Measurements from ENCODE around the gene C9orf153.
"Not testable (repeated sequence)": the region's sequence is repeated elsewhere in the genome, so short reads cannot be mapped to it uniquely, and the experiment has no call there.

The C9orf153 gene

GRCh38 chr9:86259557-86259956 is at the start of gene C9orf153:
C9orf153 (minus strand) TSS chr9:86259657; CDS start chr9:86229603, 30,054 bp downstream.
- no peak for ATAC-seq

- ATAC-seq = no peak
These were observed 49.2 kb upstream of the C9orf153 start for GRCh38 chr9:86308687-86309086.

- ATAC-seq = no peak
These were observed 44.8 kb upstream of the C9orf153 start for GRCh38 chr9:86304236-86304730.

DNA sequence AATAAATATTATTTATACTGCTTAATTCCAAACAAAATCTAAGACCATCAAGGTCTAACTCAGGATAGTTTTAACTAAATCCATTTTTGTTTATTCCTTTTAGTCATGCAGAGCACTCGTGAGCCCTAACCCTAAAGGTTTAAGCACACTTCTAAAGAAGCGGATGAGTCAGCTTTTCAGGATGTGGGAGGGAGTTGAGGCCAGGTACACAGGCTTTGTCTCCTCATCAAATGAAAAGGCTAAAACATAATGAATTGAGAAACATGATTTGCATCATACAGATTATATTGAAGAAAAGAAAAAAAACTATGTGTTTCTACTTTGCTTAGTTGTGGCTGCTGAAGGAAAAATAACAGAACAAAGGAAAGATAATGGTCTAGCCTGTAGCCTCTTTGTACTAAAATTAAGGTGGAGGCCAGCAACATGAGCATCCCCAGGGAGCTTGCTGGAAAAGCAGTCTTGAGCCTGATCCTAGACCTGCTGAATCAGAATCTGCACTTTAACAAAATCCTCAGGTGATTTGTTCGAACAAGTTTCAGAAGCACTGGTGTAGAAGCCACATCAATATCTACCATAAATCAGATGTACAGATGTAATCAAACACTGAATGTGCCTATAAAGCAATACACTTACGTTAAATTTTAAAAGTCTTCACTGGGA is 44.0 kb upstream of the C9orf153 start:
- ATAC-seq = peak; percentile 99

DNA sequence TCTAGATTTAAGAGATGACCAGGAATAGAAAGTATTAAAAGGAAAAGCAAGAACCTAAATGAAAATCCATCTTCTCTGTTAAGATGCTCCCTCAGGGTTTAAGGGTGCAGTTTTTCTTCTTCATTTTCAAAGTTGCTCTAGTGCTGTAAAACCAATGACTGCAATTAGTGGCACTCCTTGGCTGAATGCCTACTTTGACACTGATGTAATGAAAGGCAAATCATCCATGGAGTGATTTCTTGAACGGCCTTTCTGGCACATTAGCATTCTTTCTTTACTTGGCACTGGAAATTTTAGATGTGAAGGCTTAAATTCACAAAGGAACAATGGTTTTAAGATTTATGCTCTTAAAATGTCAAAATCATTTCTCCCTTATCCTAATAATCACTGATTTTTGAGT is 42.2 kb upstream of the C9orf153 start:
- no peak for ATAC-seq

GRCh38 chr9:86300701-86301100 is 41.2 kb upstream of the C9orf153 start:
- no peak for ATAC-seq

- no peak for ATAC-seq
These were observed 39.4 kb upstream of the C9orf153 start for GRCh38 chr9:86298873-86299272.

DNA sequence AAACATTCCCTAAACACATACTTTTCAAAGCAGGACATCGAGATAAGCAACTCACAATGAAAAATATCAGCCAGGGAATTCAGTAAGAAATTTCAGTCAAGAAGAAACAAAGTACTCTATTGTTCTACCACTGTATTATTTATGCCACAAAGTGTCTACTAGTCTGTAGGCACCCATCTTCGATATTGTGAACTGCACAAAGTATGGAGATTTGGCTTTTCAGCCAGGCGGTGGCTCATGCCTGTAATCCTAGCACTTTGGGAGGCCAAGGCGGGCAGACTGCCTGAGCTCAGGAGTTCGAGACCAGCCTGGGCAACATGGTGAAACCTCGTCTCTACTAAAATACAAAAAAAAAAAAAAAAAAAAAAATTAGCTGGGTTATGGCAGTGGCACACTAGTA is 30.9 kb upstream of the C9orf153 start:
- ATAC-seq = not testable (repeated sequence)

DNA sequence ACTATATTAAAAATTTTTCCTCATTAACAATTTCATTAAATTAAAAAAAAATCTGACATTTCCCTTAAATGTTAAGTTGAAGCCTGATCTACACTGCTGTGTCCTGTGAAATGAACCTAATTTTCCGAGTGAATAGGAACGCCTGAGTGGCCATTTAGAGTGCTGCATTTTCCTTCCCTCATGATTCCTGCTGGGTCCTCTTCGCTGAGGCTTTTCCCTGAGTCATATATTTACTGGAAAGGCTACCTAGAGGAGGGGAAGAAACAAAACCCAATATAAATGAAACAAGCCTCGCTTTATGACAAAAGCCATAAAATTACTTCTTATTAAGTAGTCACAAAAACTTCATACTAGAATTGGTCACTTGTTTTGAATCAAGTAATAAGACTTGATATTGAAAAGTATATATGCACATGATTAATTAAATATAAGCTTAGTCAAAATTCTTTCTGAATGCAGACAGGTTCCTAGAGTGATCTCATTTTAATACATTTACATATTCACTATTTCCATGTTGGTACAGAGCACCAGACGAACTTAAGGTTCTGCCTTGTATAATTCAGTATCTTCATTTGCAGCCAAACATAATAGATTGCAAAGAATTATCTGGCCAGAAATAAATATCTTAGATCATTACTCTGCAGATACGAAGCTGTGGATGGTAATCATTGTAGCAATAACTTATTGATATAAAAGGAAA is 29.2 kb upstream of the C9orf153 start:
- no peak for ATAC-seq

- no peak for ATAC-seq
These were observed 27.6 kb upstream of the C9orf153 start for GRCh38 chr9:86287013-86287412.

DNA sequence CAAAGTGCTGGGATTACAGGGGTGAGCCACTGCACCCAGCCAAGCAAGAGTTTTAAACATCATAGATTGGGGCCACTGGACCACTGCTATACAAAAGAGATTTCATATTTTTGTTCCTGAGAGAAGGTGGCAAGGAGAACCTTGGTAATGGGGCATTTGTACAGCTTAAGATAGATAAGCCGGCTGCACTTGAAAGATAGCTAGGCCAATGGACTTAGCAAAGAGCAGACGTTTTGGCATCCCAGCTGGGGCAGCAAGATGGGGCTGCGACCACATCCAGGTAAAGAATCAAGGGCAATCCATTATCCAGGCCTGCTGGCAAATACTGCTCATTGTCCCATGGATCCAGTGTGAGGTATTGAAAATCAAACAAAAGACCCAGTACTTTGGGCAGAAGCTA is 26.8 kb upstream of the C9orf153 start:
- ATAC-seq = no peak

DNA sequence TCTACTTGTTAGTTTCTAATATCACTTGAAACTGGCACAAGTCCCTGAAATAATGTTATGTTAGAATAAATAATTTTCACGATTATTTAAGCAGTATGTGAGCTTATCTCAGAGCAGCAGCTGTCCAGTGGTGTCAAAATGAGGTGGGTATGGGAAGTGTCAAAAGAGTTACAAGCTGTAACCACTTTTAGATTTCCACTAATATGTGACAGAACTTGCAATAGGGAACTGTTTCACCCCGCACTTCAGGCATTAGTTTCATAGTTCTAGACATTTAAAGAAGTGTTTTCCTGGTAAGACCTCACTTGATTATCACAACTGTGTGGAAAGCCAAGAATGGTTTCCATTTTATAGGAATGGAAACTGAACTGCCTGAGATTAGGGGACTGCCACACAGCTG is 25.8 kb upstream of the C9orf153 start:
- ATAC-seq = no peak

GRCh38 chr9:86282979-86283535 is 23.6 kb upstream of the C9orf153 start:
- ATAC-seq = peak; percentile 70 to 72

DNA sequence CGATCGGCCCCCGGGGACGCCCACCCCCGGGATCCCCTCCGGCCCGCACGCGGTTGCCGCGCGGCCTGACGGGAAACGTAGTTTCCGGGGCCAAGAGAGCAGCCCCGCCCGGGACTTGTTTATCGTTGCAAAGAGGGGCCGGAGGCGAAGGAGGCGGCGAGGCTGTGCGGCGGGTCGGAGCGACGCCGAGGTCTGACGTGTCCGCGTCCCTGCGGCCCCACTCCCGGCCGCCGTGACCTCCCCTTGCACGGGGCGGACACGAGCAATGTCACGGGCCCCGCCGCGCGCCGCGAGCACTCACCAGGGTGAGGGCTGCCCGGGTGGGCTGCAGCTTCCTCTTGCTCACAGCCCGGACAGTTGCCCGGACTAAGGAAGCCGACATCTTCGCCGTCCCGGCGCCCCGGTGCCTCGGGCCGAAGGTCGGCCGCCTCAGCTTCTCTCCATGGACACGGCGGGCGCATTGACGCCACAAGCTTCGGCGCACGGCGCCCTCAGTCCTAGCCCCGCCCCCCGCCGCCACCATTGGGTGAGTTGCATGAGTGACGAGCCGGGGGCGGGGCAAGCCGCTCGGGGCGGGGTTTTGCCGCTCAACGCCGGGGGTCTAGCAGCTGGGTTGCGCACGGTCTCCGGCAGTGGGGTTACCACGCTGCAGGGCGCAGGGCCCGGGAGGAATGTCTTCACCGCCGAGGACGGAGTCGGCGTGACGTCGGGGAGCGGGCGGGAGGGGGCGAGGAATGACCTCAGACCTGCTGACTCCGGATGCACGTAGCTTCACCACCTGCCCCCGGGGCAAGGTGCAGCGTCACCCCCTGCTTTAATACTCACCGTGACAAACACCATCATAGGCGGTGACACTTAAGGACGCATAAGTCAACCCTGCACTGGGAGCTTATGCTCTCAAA is 22.9 kb upstream of the C9orf153 start, which contains the start of gene ISCA1:
Gene ISCA1 (minus strand): TSS at position 462 of the 902 bp plus-strand sequence. CDS start 80 bp downstream, at position 382.
- peak; percentile 84 to 85 for ATAC-seq

DNA sequence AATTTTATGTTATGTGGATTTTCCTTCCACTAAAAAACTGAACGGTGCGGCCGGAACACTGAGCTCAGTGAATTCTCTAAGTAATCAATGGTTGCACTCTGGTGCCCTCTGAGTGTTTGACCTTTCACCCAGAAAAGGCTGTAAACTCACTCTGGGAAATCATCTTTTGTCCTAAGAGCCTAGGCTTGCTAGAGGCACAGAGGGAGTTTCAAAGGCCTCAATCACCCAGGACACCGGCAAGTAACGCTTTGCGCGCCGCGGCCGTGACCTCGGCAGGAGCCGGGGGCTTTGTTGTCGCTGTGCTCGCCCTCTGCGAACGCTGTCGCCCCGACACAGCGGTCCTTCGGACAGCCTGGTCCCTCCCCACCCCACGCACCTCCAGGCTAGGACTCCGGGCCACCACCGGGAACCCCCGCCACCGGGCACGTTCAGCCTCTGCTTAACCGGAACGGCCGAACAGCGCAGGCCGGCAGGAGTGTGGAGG is 22.2 kb upstream of the C9orf153 start:
- no peak for ATAC-seq

DNA sequence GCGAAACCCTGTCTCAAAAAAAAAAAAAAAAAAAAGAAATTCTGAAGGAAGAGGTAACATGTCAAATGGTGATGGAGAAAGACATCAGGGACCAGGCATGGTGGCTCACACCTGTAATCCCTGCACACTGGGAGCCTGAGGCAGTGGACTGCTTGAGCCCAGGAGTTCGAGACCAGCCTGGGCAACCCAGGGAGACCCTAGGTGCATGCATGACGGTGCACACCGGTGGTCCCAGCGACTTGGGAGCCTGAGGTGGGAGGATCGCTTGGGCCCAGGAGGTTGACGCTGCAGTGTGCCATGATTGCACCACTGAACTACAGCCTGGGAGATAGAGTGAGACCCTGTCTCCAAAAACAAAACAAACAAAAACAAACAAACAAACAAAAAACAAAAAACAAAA is 21.1 kb upstream of the C9orf153 start:
- no peak for ATAC-seq

GRCh38 chr9:86279839-86280238 is 20.4 kb upstream of the C9orf153 start:
- no peak for ATAC-seq

- ATAC-seq = no peak
These were observed 17.6 kb upstream of the C9orf153 start for GRCh38 chr9:86277072-86277471.

GRCh38 chr9:86275962-86276361 is 16.5 kb upstream of the C9orf153 start:
- ATAC-seq = no peak

DNA sequence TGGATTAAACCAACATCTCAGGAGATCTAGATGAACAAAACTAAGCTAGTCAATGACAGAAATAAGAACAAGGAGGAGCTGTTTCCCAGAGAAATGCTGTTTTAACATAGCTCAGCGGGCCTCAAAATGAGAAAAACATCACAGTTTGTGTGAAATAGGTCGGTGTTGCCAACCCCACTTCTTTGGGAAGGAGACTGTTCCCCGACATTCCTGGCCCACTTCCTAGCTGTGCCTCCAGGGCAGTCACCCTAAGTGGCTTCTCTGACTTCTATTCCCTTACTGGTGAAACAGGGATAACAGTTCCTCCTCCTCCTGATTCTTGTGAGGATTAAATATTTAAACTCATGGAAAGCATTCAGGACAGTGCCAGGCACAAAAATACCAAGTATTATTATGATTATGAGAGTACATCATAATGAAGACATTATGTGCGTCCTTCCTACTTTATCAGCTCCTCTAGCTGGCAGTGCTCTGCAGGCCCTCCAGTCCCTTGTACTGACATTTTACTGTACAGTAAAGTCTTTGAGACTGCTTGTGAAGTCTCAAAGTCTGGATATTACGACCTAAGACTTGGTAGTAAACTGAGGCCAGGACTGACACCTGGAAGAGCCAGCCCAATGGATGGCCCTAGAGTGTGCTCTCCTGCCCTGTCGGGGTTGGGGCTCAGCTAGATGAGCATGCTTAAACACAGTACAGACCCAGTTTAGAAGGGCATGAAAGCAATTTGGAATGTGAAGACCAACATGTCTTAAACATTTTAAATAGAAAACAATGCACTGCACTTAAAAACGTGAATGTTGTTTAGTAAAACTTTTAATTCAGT is 15.6 kb upstream of the C9orf153 start:
- no peak for ATAC-seq

DNA sequence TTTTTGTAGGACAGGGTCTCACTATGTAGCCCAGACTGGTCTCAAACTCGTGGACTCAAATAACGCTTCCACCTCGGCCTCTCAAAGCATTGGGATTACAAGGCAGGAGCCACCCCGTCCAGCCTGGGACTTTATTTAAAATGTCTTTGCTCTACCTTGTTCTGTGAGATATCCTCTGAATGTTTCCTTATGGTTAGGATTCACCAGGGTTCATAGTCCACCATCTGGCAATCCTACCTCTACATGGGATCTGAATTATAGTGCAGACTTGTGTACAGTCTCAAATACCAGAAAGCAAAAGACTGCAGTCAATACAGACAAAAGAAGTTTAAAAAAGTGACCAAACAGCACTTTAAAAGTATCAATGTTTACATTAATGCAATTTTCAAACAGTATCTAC is 12.8 kb upstream of the C9orf153 start:
- ATAC-seq = no peak

DNA sequence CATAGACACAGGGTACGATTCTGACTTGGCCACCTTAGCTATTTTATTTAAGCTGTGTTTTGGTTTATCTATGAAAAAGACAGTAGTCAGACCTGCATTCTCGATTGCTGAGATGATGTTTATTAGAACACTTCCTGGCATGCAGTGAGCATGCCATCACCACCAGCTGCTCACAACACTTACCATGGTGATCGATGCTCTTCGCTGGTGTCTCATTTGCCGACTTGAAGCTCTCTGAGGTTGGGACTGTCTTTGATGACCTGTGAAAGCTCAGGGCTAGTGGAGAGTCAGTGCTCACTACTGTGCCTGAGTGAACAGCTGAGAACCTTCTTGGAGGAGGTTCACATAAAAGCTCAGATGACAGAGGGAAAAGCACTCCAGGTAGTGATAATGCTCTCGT is 4.4 kb upstream of the C9orf153 start:
- no peak for ATAC-seq

Data from activated CD4-positive, CD25-positive, alpha-beta regulatory T cell treated with anti-CD3 and anti-CD28 coated beads, Interleukin-2, amount 50 U/mL, for 24 hours (primary cell).